Ovary (tissue), 9 donors: ENCODE results near the gene SGMS1. TPM values are rescaled to one million over a fixed set of nuclear protein-coding genes. Genes with fewer than 3 reads are reported as not detected.

Experiments used
- DNase-seq, 5 donors: peaks; one replicate each; pipeline ENCODE4 v3.0.0-alpha.2; 2019 to 2020
- H3K27ac ChIP-seq, 2 donors: fragments of 200-600 bp; one replicate each; pipeline versions ENCODE4 v1.5.1 to v1.8.0; 2019 to 2022
- H3K27me3 ChIP-seq: fragments of 200-600 bp; one replicate; pipeline ENCODE4 v1.8.0; 2022
- H3K36me3 ChIP-seq: fragments of 200-600 bp; sonication (generic); one replicate; pipeline ENCODE4 v1.5.1; 2019
- H3K4me1 ChIP-seq: one replicate; pipeline ENCODE4 v1.8.1; 2013; ENCODE audit warnings: mild to moderate bottlenecking, moderate library complexity; ENCODE audit not compliant: insufficient read depth
- H3K4me3 ChIP-seq: fragments of 200-600 bp; sonication (generic); one replicate; pipeline ENCODE4 v1.5.1; 2017
- H3K9me3 ChIP-seq, 2 donors: fragments of 200-600 bp in 1 of 2; sonication (generic) in 1 of 2; one replicate each; pipeline versions ENCODE4 v1.5.1 to v1.8.1; 2013 to 2019; ENCODE audit warnings: mild to moderate bottlenecking in 1 of 2, moderate library complexity in 1 of 2
- CTCF ChIP-seq, 3 donors: fragments of 450-650 bp in 2 of 3; fragments of 200-600 bp in 1 of 3; IDR thresholded peaks; one replicate each; pipeline versions ENCODE4 v1.5.1 to v1.8.0; 2016 to 2022; ENCODE audit warnings: antibody characterized with exemption in 3 of 3, mild to moderate bottlenecking in 1 of 3
- EP300 ChIP-seq: sonication (generic); formaldehyde crosslinking; IDR thresholded peaks from one replicate; pipeline ENCODE4 v1.6.1; 2017; ENCODE audit warnings: antibody characterized with exemption
- POLR2A ChIP-seq: fragments of 450-650 bp; IDR thresholded peaks from one replicate; pipeline ENCODE4 v1.6.1; 2017; ENCODE audit warnings: antibody characterized with exemption, mild to moderate bottlenecking, moderate library complexity
- WGBS, 3 donors: extraction: QIAGEN DNeasy Blood & Tissue Kit in 1 of 3; methylation state at CpG; one replicate each; pipeline versions ENCODE4 v1.1.5 to v1.1.7; 2013 to 2017; 5-methylcytosine and 5-hydroxymethylcytosine counted together
- intact Hi-C, 4 donors: fragments of 100-400 bp; cut with DNase I; formaldehyde crosslinking; loops; one replicate each; pipeline versions ENCODE4 v1.11.0 to v1.15.1; 2022 to 2023
- polyA plus RNA-seq, 2 donors: library from polyadenylated mRNA; stranded (reverse); fragments of 200-250 nt in 1 of 2; fragments of 350-450 nt in 1 of 2; fragmentation: Illumina TruSeq in 1 of 2; extraction: RNeasy Lipid Tissue Mini Kit (QIAGEN cat#74804) in 1 of 2; gene quantifications; one replicate each; pipeline ENCODE4 v1.2.3, GENCODE V29; 2013 to 2014
- total RNA-seq, 7 donors: library from RNA; depleted of rRNA in 2 of 7; stranded (reverse); fragments of >200 nt in 2 of 7; fragmentation: NEBNext Ultra II Directional in 3 of 7; extraction: Animal tissue kit (Norgen Biotek cat#: 25700) in 3 of 7; gene quantifications; one replicate each; pipeline versions ENCODE4 v1.1.0 to v1.2.4, GENCODE V29; 2016 to 2023
- donor health status: DM: no; HTN: no; CAD: no; lungs with moderate emphysema.
- donor health status: DM: no; HTN: no; CAD: no.
- donor health status: Bipolar disorder and iron deficiency.
- donor health status: DM: yes; HTN: yes; CAD: no.
- donor health status: DM: no; HTN: no; CAD: no.
- donor health status: DM: yes; HTN: yes; CAD: no.

The SGMS1 gene
- total and polyA plus RNA-seq, 9 donors: 15.6 to 90.0 (median 39.0) TPM

- H3K4me3 ChIP-seq: no peak overlapping the region
- DNase-seq: no peak
- no peaks in the 10 kb centered on the region for H3K36me3 ChIP-seq
- no peaks in the 10 kb centered on the region for H3K27me3 ChIP-seq
- H3K4me1 ChIP-seq: peaks cover 3% of the 10 kb centered on the region
- intact Hi-C loops: no loop called here
- 90 to 95% (median 95%) methylated on average over 2 of the region's 2 CpGs for WGBS, 3 donors
- no peak overlapping the region for H3K27ac ChIP-seq
- H3K9me3 ChIP-seq: no peaks in the 10 kb centered on the region
- TF ChIP-seq CTCF (IDR thresholded peaks at IDR 0.05) (no peak), POLR2A (no peak), EP300 (no peak)
Observed at GRCh38 chr10:50346942-50347341, 276.8 kb downstream of the SGMS1 start.

GRCh38 chr10:50345545-50345944, 278.2 kb downstream of the SGMS1 start:
- WGBS, 3 donors: 63 to 94% (median 94%) methylated on average over 3 of the region's 3 CpGs
- no peak for DNase-seq
- no peak overlapping the region for H3K4me3 ChIP-seq
- TF ChIP-seq CTCF (IDR thresholded peaks at IDR 0.05): no peak
- no peaks in the 10 kb centered on the region for H3K9me3 ChIP-seq
- H3K27ac ChIP-seq: no peak overlapping the region
- no peaks in the 10 kb centered on the region for H3K36me3 ChIP-seq
- no peaks in the 10 kb centered on the region for H3K27me3 ChIP-seq
- intact Hi-C loops: no loop called here
- H3K4me1 ChIP-seq: peaks cover 3% of the 10 kb centered on the region

GRCh38 chr10:50343702-50344331, 279.9 kb downstream of the SGMS1 start:
- H3K4me3 ChIP-seq: no peak overlapping the region
- no peaks in the 10 kb centered on the region for H3K9me3 ChIP-seq
- DNase-seq: no peak
- intact Hi-C loops: no loop called here
- no peaks in the 10 kb centered on the region for H3K27me3 ChIP-seq
- H3K4me1 ChIP-seq: peaks cover 3% of the 10 kb centered on the region
- no peaks in the 10 kb centered on the region for H3K36me3 ChIP-seq
- 94 to 98% (median 97%) methylated on average over 12 of the region's 12 CpGs for whole genome bisulfite sequencing, 3 donors
- TF ChIP-seq CTCF (IDR thresholded peaks at IDR 0.05): no peak
- TF ChIP-seq EP300: no peak
- no peak for TF ChIP-seq POLR2A
- H3K27ac ChIP-seq: no peak overlapping the region

GRCh38 chr10:50341987-50342386, 281.8 kb downstream of the SGMS1 start:
- no peaks in the 10 kb centered on the region for H3K36me3 ChIP-seq
- H3K27ac ChIP-seq: no peak overlapping the region
- H3K9me3 ChIP-seq: no peaks in the 10 kb centered on the region
- no peaks in the 10 kb centered on the region for H3K27me3 ChIP-seq
- no peaks in the 10 kb centered on the region for H3K4me1 ChIP-seq
- intact Hi-C loops: no loop called here
- H3K4me3 ChIP-seq: no peak overlapping the region
- DNase-seq: no peak
- 8 to 17% (median 12%) methylated on average over 2 of the region's 2 CpGs for WGBS, 3 donors
- no peak for TF ChIP-seq EP300
- TF ChIP-seq CTCF (IDR thresholded peaks at IDR 0.05): no peak
- no peak for TF ChIP-seq POLR2A
